HCT116 (cell line): ENCODE measurements around the gene TEAD1. TPM values are rescaled to one million over a fixed set of nuclear protein-coding genes. Genes with fewer than 3 reads are reported as not detected.

Source experiments
- ATAC-seq: fragments of 200-7000 bp; cut with Tn5 transposase; 2 replicates; pipeline ENCODE4 v1.9.1; 2020; ENCODE audit warnings: mild to moderate bottlenecking, moderate library complexity
- BruUV-seq: library from RNA; stranded (reverse); fragments of 400-500 nt; replicated peaks from 2 replicates; lab custom pipeline; 2021; lab: Mats Ljungman, UMichigan
- CTCF ChIA-PET: fragments of 300-600 bp; sonication (Branson Sonifier 250); formaldehyde crosslinking; loops from one replicate; lab custom pipeline; 2021; ENCODE audit warnings: antibody characterized with exemption; lab: Charles Lee
- POLR2A ChIA-PET: fragments of 300-600, 350-600 bp; sonication (Branson Sonifier 250); formaldehyde crosslinking; loops from one replicate; lab custom pipeline; 2021; ENCODE audit warnings: antibody characterized with exemption; lab: Charles Lee
- RAD21 ChIA-PET, 2 experiments: fragments of 300-600 bp; sonication (Branson Sonifier 250); formaldehyde crosslinking; loops; one replicate each; lab custom pipeline; 2023; ENCODE audit warnings: low total read pairs in 2 of 2; ENCODE audit not compliant: uncharacterized antibody in 2 of 2, unreplicated experiment in 2 of 2, low non-redundant PET in 1 of 2; lab: Charles Lee
- DNase-seq: peaks from one replicate; pipeline ENCODE4 v3.0.0-alpha.2; 2010; ENCODE audit warnings: low read depth, low spot score
- H2AFZ ChIP-seq: fragments of 200-600 bp; shearing (Covaris generic), sonication (generic); 2 replicates; pipeline ENCODE4 v1.6.1; 2017; ENCODE audit warnings: low read depth, mixed run types, mixed read lengths, antibody characterized with exemption, low read length; ENCODE audit not compliant: poor library complexity, severe bottlenecking
- H3K27ac ChIP-seq: 2 replicates; pipeline ENCODE4 v1.5.1; 2012; ENCODE audit warnings: low read depth, low read length
- H3K27me3 ChIP-seq: fragments of 200-600 bp; sonication (generic); 2 replicates; pipeline ENCODE4 v1.6.1; 2016; ENCODE audit warnings: mixed run types, low read length, mixed read lengths; ENCODE audit not compliant: insufficient read depth
- H3K36me3 ChIP-seq, 2 experiments: fragments of 200-500 bp in 1 of 2; fragments of 200-600 bp in 1 of 2; sonication (Bioruptor generic) in 1 of 2; sonication (generic) in 1 of 2; 2 replicates each; pipeline versions ENCODE4 v1.5.1 to v1.6.1; 2014 to 2016; ENCODE audit warnings: low read length in 2 of 2, inconsistent platforms in 1 of 2, mixed read lengths in 1 of 2, mixed run types in 1 of 2; ENCODE audit not compliant: insufficient read depth in 2 of 2, control insufficient read depth in 1 of 2
- H3K4me1 ChIP-seq, 2 experiments: fragments of 200-600 bp in 1 of 2; sonication (generic) in 1 of 2; 2 replicates each; pipeline versions ENCODE4 v1.5.1 to v1.6.1; 2012 to 2017; ENCODE audit warnings: low read length in 2 of 2, inconsistent platforms in 1 of 2, mild to moderate bottlenecking in 1 of 2, mixed read lengths in 1 of 2, mixed run types in 1 of 2, moderate library complexity in 1 of 2; ENCODE audit not compliant: insufficient read depth in 2 of 2, control insufficient read depth in 1 of 2
- H3K4me2 ChIP-seq: fragments of 200-600 bp; sonication (generic); 2 replicates; pipeline ENCODE4 v1.6.1; 2017; ENCODE audit warnings: mixed run types, low read length, mixed read lengths
- H3K4me3 ChIP-seq, 2 experiments: fragments of 200-600 bp in 1 of 2; sonication (generic) in 1 of 2; replicated peaks in 1 of 2; 2 replicates each; pipeline ENCODE4 v1.5.1; 2011 to 2016; ENCODE audit warnings: low read length in 2 of 2, control low read depth in 1 of 2, low read depth in 1 of 2, mild to moderate bottlenecking in 1 of 2, mixed read lengths in 1 of 2, mixed run types in 1 of 2
- H3K79me2 ChIP-seq: fragments of 200-600 bp; sonication (generic); 2 replicates; pipeline ENCODE4 v1.6.1; 2017; ENCODE audit warnings: mild to moderate bottlenecking, mixed run types, low read length, moderate library complexity, mixed read lengths; ENCODE audit not compliant: insufficient read depth
- H3K9ac ChIP-seq: fragments of 200-600 bp; sonication (generic); 2 replicates; pipeline ENCODE4 v1.6.1; 2016; ENCODE audit warnings: low read length, mixed read lengths
- H3K9me2 ChIP-seq: fragments of 200-600 bp; sonication (generic), shearing (Covaris generic); 2 replicates; pipeline ENCODE4 v1.6.1; 2017; ENCODE audit warnings: mixed run types, mild to moderate bottlenecking, moderate library complexity; ENCODE audit not compliant: insufficient read depth
- H3K9me3 ChIP-seq, 2 experiments: fragments of 200-500 bp in 1 of 2; fragments of 200-600 bp in 1 of 2; sonication (Bioruptor generic) in 1 of 2; sonication (generic) in 1 of 2; 2 replicates each; pipeline ENCODE4 v1.6.1; 2014 to 2017; ENCODE audit warnings: low read length in 2 of 2, mixed read lengths in 2 of 2, inconsistent platforms in 1 of 2, low read depth in 1 of 2, mild to moderate bottlenecking in 1 of 2, mixed run types in 1 of 2, moderate library complexity in 1 of 2; ENCODE audit not compliant: control insufficient read depth in 1 of 2, insufficient read depth in 1 of 2
- H4K20me1 ChIP-seq: fragments of 200-600 bp; sonication (generic), shearing (Covaris generic); 2 replicates; pipeline ENCODE4 v1.6.1; 2017; ENCODE audit warnings: mixed run types, mild to moderate bottlenecking, moderate library complexity; ENCODE audit not compliant: insufficient read depth
- CBX3 ChIP-seq: IDR thresholded peaks from 2 replicates; pipeline ENCODE4 v1.6.1; 2012; ENCODE audit warnings: low read depth
- CEBPB ChIP-seq: IDR thresholded peaks from 2 replicates; pipeline ENCODE4 v1.6.1; 2012; ENCODE audit warnings: low read depth
- EGR1 ChIP-seq: IDR thresholded peaks from 2 replicates; pipeline ENCODE4 v1.6.1; 2012; ENCODE audit warnings: low read depth
- ELF1 ChIP-seq: IDR thresholded peaks from 2 replicates; pipeline ENCODE4 v1.6.1; 2012; ENCODE audit warnings: low read depth, borderline replicate concordance
- EZH2 ChIP-seq: fragments of 200-600 bp; sonication (generic); IDR thresholded peaks from 2 replicates; pipeline ENCODE4 v1.6.1; 2017; ENCODE audit warnings: antibody characterized with exemption, mixed run types
- FOSL1 ChIP-seq: IDR thresholded peaks from 2 replicates; pipeline ENCODE4 v1.6.1; 2012; ENCODE audit warnings: low read depth
- JUND ChIP-seq: IDR thresholded peaks from 2 replicates; pipeline ENCODE4 v1.6.1; 2012
- MAX ChIP-seq: IDR thresholded peaks from 2 replicates; pipeline ENCODE4 v1.6.1; 2012
- POLR2AphosphoS5 ChIP-seq: IDR thresholded peaks from 2 replicates; pipeline ENCODE4 v1.6.1; 2011; ENCODE audit warnings: mild to moderate bottlenecking, low read depth, low read length, moderate library complexity
- RAD21 ChIP-seq: IDR thresholded peaks from 2 replicates; pipeline ENCODE4 v1.6.1; 2012; ENCODE audit warnings: low read depth, mild to moderate bottlenecking
- SIN3A ChIP-seq: IDR thresholded peaks from 2 replicates; pipeline ENCODE4 v1.6.1; 2012; ENCODE audit warnings: low read depth
- SP1 ChIP-seq: IDR thresholded peaks from 2 replicates; pipeline ENCODE4 v1.6.1; 2012; ENCODE audit warnings: low read depth
- SRF ChIP-seq: IDR thresholded peaks from 2 replicates; pipeline ENCODE4 v1.6.1; 2012; ENCODE audit warnings: low read depth
- TCF7L2 ChIP-seq: IDR thresholded peaks from 2 replicates; pipeline ENCODE4 v1.7.0; 2011; ENCODE audit warnings: borderline replicate concordance, inconsistent platforms; ENCODE audit not compliant: insufficient read depth, insufficient read length; ENCODE audit errors: extremely low read depth
- ZFX ChIP-seq: fragments of 450-650 bp; IDR thresholded peaks from 2 replicates; pipeline ENCODE4 v1.6.1; 2017
- intact Hi-C: fragments of 100-400 bp; cut with micrococcal nuclease; formaldehyde crosslinking; loops from 2 replicates; pipeline ENCODE4 v1.10.0; 2022
- total RNA-seq: library from RNA; stranded (reverse); gene quantifications from one replicate; pipeline ENCODE4 v1.2.1, GENCODE V29; 2021; ENCODE audit not compliant: unreplicated experiment
- TF ChIP-seq, protein P1 (sequence below): IDR thresholded peaks from 2 replicates; pipeline ENCODE4 v1.6.1; 2011; ENCODE audit warnings: mild to moderate bottlenecking, low read length, moderate library complexity; ENCODE audit not compliant: insufficient replicate concordance; ENCODE audit errors: extremely low read depth

The TEAD1 gene
- total RNA-seq, 1 experiment from 2014 or later, result 103 TPM

GRCh38 chr11:12723421-12724300 is 49.4 kb downstream of the TEAD1 start:
- ChIA-PET CTCF (no interaction called here), RAD21 (interaction anchor here in 1 of 2 experiments (0.9 kb wide), 1 partner anchor 30 kb away, joined by 3 read pairs; no protein-coding TSS in a partner anchor), POLR2A (interaction anchor here (0.8 to 1.5 kb wide), 4 partner anchors 10 to 32 kb away, joined by 3 to 5 read pairs (median 4); no protein-coding TSS in a partner anchor)
- BruUV-seq, result TSS peak; percentile 52
- Histone ChIP-seq H3K4me3 (peak overlapping the region; percentile 21 to 50), H3K27ac (peak overlapping the region; percentile 83), H3K36me3 (no peaks in the 10 kb centered on the region), H3K79me2 (peaks cover 85% of the 10 kb centered on the region), H3K9me3 (no peaks in the 10 kb centered on the region), H3K27me3 (no peaks in the 10 kb centered on the region), H3K4me2 (peak overlapping the region; percentile 88), H3K9me2 (no peaks in the 10 kb centered on the region), H4K20me1 (no peaks in the 10 kb centered on the region), H3K4me1 (peaks cover 90 to 99% of the 10 kb centered on the region in 2 experiments), H3K9ac (peak overlapping the region; percentile 72), H2AFZ (no peak overlapping the region)
- intact Hi-C loops, result loop anchor here (1.0 to 5.0 kb wide), 2 partner anchors 49 to 79 kb away; partner anchors contain the start of gene TEAD1
- peak; percentile 46 for ATAC-seq
- peak; percentile 73; the same call in 1 of the 2 replicates for TF ChIP-seq SIN3A
- peak; percentile 86 for TF ChIP-seq SP1
- no peak for TF ChIP-seq SRF
- peak; percentile 8 for TF ChIP-seq EGR1
- TF ChIP-seq TCF7L2, result peak; percentile 89
- TF ChIP-seq POLR2AphosphoS5, result 0 out of 2 replicates have a peak, but pooled peaks have one; percentile 33
- peak; percentile 81 for TF ChIP-seq CEBPB
- TF ChIP-seq CBX3, result peak; percentile 50; the same call in 1 of the 2 replicates
- peak; percentile 63 for TF ChIP-seq MAX
- TF ChIP-seq ZFX, result no peak
- 0 out of 2 replicates have a peak, but pooled peaks have one; percentile 22 for TF ChIP-seq ELF1
- TF ChIP-seq, protein P1, sequence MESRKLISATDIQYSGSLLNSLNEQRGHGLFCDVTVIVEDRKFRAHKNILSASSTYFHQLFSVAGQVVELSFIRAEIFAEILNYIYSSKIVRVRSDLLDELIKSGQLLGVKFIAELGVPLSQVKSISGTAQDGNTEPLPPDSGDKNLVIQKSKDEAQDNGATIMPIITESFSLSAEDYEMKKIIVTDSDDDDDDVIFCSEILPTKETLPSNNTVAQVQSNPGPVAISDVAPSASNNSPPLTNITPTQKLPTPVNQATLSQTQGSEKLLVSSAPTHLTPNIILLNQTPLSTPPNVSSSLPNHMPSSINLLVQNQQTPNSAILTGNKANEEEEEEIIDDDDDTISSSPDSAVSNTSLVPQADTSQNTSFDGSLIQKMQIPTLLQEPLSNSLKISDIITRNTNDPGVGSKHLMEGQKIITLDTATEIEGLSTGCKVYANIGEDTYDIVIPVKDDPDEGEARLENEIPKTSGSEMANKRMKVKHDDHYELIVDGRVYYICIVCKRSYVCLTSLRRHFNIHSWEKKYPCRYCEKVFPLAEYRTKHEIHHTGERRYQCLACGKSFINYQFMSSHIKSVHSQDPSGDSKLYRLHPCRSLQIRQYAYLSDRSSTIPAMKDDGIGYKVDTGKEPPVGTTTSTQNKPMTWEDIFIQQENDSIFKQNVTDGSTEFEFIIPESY, result no peak
- peak; percentile 62 for TF ChIP-seq JUND
- peak; percentile 28 for TF ChIP-seq RAD21
- no peak for TF ChIP-seq EZH2
- peak; percentile 39; the same call in 1 of the 2 replicates for TF ChIP-seq FOSL1
- DNase-seq, result peak; percentile 79
